ENCODE data around the gene TRAPPC10.

TRAPPC10 gene

DNA sequence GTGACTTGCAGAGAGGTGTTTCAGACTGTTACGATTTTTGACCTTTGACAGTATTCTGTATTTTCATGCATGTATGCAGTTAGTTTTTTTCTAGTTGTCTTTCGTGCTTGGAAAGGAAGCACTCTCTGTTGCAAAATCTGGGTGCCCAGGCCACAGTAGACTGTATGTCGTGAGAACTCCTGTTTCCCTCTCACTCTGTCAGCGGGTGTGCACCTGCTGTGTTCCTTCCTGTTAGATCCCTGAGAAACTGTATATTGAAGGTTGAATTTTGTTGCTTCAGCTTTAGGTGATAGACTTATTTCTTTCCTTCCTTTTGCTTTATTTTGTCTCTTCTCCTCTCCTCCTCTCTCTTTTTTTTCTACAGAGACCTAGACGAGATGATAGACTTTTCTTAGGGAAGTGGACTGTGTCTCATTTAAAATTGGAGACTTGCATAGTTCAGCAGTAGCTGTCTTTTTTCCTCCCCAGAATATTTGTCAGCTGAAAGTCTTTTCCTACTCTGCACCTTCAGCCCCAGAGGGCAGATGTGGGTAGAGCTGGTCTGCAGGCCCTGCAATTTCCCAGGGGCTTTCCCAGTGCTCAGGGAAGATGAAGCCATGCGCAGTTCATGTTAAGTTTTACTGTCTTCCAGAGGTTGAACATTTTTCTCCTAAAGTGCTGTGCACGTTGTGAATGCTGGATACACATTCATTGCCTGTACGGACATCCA is 1.4 kb downstream of the TRAPPC10 start:
- no peaks in the 10 kb centered on the region for H3K4me1 ChIP-seq (ENCODE audit: control insufficient read depth, insufficient read depth, low read length)
- no peak overlapping the region for H3K27ac ChIP-seq (ENCODE audit: low read depth, low read length)
- H3K27me3 ChIP-seq (ENCODE audit: control insufficient read depth, insufficient read depth, low read length): no peaks in the 10 kb centered on the region
- peak overlapping the region; percentile 38 for H3K9ac ChIP-seq (ENCODE audit: low read length)
- H3K36me3 ChIP-seq (ENCODE audit: control insufficient read depth, insufficient read depth, low read length): no peaks in the 10 kb centered on the region
- H3K4me3 ChIP-seq (ENCODE audit: low read length): peak overlapping the region; percentile 81

DNA sequence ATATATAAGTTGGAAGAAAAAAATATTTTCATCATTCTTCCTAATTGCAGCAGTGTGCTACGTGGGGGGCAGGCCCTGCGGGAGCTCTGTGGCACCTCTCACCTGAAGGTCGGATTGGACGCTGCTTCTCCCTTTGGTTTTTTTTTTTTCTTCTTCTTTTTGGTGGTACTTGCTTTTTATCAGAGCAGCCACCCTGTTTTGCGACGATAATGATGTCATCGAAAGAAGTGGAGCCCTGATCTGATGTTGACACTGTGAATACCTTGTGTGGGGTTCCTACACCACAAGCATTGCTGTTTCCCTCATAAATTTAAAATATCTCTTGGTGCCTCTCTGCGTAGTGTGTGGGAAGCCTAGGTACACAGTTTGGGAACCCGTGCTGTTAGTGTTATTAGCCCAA is 5.5 kb downstream of the TRAPPC10 start:
- Histone ChIP-seq H3K27ac (ENCODE audit: low read depth, low read length) (no peak overlapping the region), H3K4me3 (ENCODE audit: low read length) (no peak overlapping the region), H3K36me3 (ENCODE audit: control insufficient read depth, insufficient read depth, low read length) (no peaks in the 10 kb centered on the region), H3K27me3 (ENCODE audit: control insufficient read depth, insufficient read depth, low read length) (no peaks in the 10 kb centered on the region), H3K4me1 (ENCODE audit: control insufficient read depth, insufficient read depth, low read length) (peaks cover 4% of the 10 kb centered on the region), H3K9ac (ENCODE audit: low read length) (no peak overlapping the region)

DNA sequence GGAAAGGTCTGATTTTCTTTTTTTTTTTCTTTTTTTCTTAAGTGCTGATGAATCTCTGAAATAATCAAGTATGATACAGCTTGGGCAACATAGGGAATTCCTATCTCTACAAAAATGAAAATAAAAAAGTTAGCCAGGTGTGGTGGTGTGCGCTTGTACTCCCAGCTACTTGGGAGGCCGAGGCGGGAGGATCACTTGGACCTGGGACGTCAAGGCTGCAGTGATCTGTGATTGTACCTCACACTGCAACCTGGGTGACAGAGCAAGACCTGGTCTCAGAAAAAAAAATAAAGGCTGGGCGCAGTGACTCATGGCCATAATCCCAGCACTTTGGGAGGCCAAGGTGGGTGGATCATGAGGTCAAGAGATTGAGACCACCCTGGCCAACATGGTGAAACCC is 6.0 kb downstream of the TRAPPC10 start:
- no peak overlapping the region for H3K4me3 ChIP-seq (ENCODE audit: low read length)
- no peak overlapping the region for H3K27ac ChIP-seq (ENCODE audit: low read depth, low read length)
- peaks cover 4% of the 10 kb centered on the region for H3K4me1 ChIP-seq (ENCODE audit: control insufficient read depth, insufficient read depth, low read length)
- H3K27me3 ChIP-seq (ENCODE audit: control insufficient read depth, insufficient read depth, low read length): no peaks in the 10 kb centered on the region
- no peaks in the 10 kb centered on the region for H3K36me3 ChIP-seq (ENCODE audit: control insufficient read depth, insufficient read depth, low read length)
- H3K9ac ChIP-seq (ENCODE audit: low read length): no peak overlapping the region

DNA sequence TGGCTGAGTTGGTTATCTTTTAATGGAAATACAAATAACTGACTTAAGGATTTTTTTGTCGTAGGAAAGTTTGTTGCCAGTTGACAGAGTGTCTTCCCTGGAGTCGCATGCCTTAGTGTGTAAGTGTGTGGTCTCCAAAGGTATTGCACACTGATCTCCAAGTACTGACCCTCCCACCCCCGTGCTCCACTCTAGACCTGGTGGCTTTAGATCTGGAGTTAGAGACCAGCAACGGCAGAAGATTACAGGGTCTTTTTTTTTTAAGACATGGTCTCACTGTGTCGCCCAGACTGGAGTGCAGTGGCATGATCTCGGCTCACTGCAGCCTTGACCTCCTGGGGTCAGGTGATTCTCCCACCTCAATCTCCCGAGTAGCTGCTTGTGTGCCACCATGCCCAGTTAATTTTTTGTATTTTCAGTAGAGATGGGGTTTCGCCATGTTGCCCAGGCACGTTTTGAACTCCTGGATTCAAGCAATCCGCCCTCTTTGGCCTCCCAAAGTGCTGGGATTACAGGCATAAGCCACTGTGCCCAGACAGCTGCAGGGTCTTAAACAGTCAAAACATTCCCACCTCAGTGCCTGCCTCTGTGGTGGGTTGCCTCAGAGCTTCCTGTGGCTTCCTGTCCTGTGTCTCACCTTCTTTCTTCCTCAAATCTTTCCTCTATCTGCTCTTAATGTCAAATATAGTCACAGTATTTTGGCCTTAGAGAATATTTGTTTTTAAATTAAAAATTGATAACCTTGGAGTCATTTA is 6.9 kb downstream of the TRAPPC10 start:
- Histone ChIP-seq H3K4me1 (ENCODE audit: control insufficient read depth, insufficient read depth, low read length) (peaks cover 4% of the 10 kb centered on the region), H3K9ac (ENCODE audit: low read length) (no peak overlapping the region), H3K27ac (ENCODE audit: low read depth, low read length) (no peak overlapping the region), H3K27me3 (ENCODE audit: control insufficient read depth, insufficient read depth, low read length) (no peaks in the 10 kb centered on the region), H3K4me3 (ENCODE audit: low read length) (no peak overlapping the region), H3K36me3 (ENCODE audit: control insufficient read depth, insufficient read depth, low read length) (no peaks in the 10 kb centered on the region)

DNA sequence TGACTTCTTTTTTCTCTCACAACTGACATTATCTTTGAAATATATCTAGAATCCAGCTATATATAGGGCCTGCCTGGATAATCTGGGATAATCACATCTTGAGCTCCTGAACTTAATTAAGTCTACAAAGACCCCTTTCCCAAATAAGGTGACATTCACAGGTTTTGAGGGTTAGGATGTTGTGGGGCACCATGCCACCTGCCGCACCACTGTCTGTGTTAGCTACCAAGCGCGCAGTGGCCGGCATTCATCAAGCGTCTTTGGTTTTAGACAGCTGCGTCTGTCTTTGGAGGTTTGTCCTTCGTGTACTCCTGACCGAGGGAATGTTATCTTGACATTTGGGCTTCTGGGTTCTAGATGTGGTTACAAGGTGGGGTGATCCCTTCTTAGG is 7.5 kb downstream of the TRAPPC10 start:
- H3K9ac ChIP-seq (ENCODE audit: low read length): no peak overlapping the region
- no peak overlapping the region for H3K27ac ChIP-seq (ENCODE audit: low read depth, low read length)
- H3K4me1 ChIP-seq (ENCODE audit: control insufficient read depth, insufficient read depth, low read length): peaks cover 4% of the 10 kb centered on the region

DNA sequence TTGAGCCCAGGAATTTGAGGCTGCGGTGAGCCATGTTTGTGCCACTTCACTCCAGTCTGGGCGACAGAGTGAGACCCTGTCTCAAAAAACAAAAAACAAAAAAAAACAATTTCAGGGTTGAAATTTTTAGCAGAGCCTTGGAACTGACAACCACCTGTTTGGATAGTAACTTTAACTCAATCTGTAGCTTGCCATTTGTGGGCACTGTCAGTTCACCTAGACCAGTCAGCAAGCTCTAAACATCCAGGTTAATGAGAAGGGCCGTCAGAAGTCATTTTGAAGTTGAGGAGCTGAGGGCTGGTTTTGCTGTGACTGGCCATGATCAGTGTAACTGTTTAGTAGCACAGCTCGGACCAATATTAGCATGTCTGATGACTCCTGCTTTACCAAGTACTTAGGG is 8.4 kb downstream of the TRAPPC10 start:
- Histone ChIP-seq H3K4me1 (ENCODE audit: control insufficient read depth, insufficient read depth, low read length) (peaks cover 4% of the 10 kb centered on the region), H3K36me3 (ENCODE audit: control insufficient read depth, insufficient read depth, low read length) (no peaks in the 10 kb centered on the region), H3K9ac (ENCODE audit: low read length) (no peak overlapping the region), H3K27ac (ENCODE audit: low read depth, low read length) (no peak overlapping the region), H3K27me3 (ENCODE audit: control insufficient read depth, insufficient read depth, low read length) (no peaks in the 10 kb centered on the region), H3K4me3 (ENCODE audit: low read length) (no peak overlapping the region)

More for the DNA sequence above, 7.5 kb downstream of the TRAPPC10 start:
- H3K4me3 ChIP-seq (ENCODE audit: low read length): no peak overlapping the region
- no peaks in the 10 kb centered on the region for H3K36me3 ChIP-seq (ENCODE audit: control insufficient read depth, insufficient read depth, low read length)
- H3K27me3 ChIP-seq (ENCODE audit: control insufficient read depth, insufficient read depth, low read length): no peaks in the 10 kb centered on the region

DNA sequence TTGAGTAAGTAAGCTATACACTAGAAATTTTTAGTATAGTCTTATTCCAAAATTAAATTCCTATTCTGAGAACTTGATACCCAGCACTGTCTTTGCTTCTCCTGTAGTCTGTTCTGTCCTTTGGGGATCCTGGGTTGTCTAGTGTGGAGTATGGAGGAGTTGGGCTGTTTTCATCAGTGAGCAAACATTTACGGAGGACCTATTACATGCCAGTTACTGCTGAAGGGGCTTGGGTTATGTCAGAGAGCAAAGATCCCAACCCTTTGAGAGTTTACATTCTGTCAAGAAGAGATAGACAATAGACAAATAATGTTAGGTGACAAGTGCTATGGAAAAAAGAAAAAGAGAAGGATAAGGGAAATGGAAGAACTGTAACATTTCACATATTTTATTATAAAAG is 9.0 kb downstream of the TRAPPC10 start:
- H3K27ac ChIP-seq (ENCODE audit: low read depth, low read length): no peak overlapping the region
- H3K27me3 ChIP-seq (ENCODE audit: control insufficient read depth, insufficient read depth, low read length): no peaks in the 10 kb centered on the region
- no peak overlapping the region for H3K4me3 ChIP-seq (ENCODE audit: low read length)
- no peaks in the 10 kb centered on the region for H3K36me3 ChIP-seq (ENCODE audit: control insufficient read depth, insufficient read depth, low read length)
- peaks cover 6% of the 10 kb centered on the region for H3K4me1 ChIP-seq (ENCODE audit: control insufficient read depth, insufficient read depth, low read length)
- no peak overlapping the region for H3K9ac ChIP-seq (ENCODE audit: low read length)

DNA sequence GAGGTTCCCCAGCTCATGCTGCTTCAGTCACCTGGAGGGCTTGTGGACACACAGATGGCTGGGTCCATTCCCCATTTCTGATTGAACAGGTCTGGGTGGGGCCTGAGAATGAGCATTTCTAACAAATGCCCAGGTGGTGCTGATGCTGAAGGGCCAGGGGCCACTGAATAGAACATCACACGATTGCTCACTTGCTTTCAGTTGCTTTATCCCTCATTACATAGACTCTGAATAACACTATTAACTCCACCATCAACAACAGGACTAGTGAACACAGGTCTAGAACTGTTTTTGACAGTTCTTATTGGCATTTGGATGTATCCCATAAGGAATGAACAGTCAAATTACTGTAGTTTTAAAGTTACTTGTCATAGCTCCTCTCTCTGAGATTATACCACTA is 12.1 kb downstream of the TRAPPC10 start:
- no peak overlapping the region for H3K4me3 ChIP-seq (ENCODE audit: low read length)
- H3K27ac ChIP-seq (ENCODE audit: low read depth, low read length): no peak overlapping the region
- peaks cover 6% of the 10 kb centered on the region for H3K4me1 ChIP-seq (ENCODE audit: control insufficient read depth, insufficient read depth, low read length)
- no peaks in the 10 kb centered on the region for H3K27me3 ChIP-seq (ENCODE audit: control insufficient read depth, insufficient read depth, low read length)
- no peaks in the 10 kb centered on the region for H3K36me3 ChIP-seq (ENCODE audit: control insufficient read depth, insufficient read depth, low read length)
- no peak overlapping the region for H3K9ac ChIP-seq (ENCODE audit: low read length)

DNA sequence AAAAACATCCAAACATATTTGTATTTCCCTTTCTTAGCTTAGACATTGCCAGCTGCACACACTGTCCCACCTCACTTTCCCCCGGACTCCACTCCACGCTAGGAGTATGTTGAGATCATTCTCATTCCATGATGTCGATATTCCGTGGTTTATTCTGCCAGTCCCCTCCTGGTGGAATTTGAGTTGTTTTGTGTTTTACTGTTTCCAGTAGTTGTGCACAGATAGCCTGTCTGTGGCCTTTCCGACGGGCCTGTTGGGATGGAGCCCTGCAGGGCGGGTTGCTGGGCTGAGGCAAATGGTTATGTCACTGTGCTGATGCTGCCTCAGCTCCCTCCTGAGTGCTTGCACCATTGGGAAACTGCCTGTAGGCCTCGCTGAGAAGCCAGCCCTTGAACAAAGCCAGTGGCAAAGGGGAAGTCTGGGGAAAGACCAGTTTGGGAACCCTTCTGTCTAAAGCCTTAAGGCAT is 12.8 kb downstream of the TRAPPC10 start:
- no peaks in the 10 kb centered on the region for H3K27me3 ChIP-seq (ENCODE audit: control insufficient read depth, insufficient read depth, low read length)
- no peak overlapping the region for H3K4me3 ChIP-seq (ENCODE audit: low read length)
- no peaks in the 10 kb centered on the region for H3K36me3 ChIP-seq (ENCODE audit: control insufficient read depth, insufficient read depth, low read length)
- H3K4me1 ChIP-seq (ENCODE audit: control insufficient read depth, insufficient read depth, low read length): peaks cover 6% of the 10 kb centered on the region
- H3K27ac ChIP-seq (ENCODE audit: low read depth, low read length): peak overlapping the region; percentile 44
- no peak overlapping the region for H3K9ac ChIP-seq (ENCODE audit: low read length)

DNA sequence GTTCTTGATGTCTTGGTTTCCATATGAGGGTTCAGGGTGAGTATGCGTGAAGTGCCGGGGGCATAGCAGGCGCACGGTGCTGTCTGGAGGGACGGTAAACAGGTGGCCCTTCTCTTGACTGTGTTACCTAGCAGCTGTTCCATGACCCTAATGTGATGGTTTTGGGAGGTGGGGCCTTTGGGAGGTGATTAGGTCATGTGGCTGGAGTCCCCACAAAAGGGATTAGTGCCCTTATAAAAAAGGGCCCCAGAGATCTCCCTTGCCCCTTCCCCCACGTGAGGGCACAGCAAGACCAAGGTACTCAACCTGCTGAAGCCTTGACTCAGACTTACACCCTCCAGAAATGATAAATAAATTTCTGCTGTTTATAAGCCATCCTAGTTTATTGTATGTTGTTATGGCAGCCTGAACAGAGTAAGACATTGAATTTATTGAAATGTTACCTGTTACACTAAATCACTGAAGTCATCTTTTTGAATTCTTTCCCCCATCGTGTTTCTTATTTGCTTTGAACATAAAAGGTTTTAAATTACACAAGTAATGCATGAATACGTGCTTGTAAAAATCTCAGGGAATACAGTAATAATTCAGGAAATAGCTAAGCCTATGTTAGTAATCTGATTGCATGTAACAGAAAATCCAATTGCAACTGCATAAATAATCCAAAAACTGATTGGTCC is 15.6 kb downstream of the TRAPPC10 start:
- no peak overlapping the region for H3K9ac ChIP-seq (ENCODE audit: low read length)
- peaks cover 1% of the 10 kb centered on the region for H3K36me3 ChIP-seq (ENCODE audit: control insufficient read depth, insufficient read depth, low read length)
- H3K4me3 ChIP-seq (ENCODE audit: low read length): no peak overlapping the region
- no peaks in the 10 kb centered on the region for H3K27me3 ChIP-seq (ENCODE audit: control insufficient read depth, insufficient read depth, low read length)
- peaks cover 2% of the 10 kb centered on the region for H3K4me1 ChIP-seq (ENCODE audit: control insufficient read depth, insufficient read depth, low read length)
- no peak overlapping the region for H3K27ac ChIP-seq (ENCODE audit: low read depth, low read length)

DNA sequence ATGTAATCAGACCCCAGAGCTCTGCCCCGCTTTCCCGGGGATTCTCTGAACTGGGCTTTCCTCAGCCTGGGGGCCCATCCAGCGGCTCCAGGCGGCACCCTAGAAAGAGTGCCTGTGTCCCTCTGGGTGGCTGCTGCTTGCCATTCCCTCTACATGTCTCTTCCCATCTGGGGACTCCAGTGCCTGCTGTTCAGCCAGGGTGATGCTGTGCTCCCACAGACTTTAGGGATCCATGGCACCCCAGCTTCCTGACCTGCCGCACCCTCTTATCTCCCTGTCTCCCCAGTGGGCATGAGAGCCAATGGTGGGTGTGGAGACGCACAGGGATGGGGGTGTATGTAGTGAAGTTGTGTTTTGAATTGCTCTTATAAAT is 16.2 kb downstream of the TRAPPC10 start:
- H3K27ac ChIP-seq (ENCODE audit: low read depth, low read length): no peak overlapping the region
- peaks cover 7% of the 10 kb centered on the region for H3K36me3 ChIP-seq (ENCODE audit: control insufficient read depth, insufficient read depth, low read length)
- H3K4me1 ChIP-seq (ENCODE audit: control insufficient read depth, insufficient read depth, low read length): peaks cover 2% of the 10 kb centered on the region
- no peak overlapping the region for H3K4me3 ChIP-seq (ENCODE audit: low read length)
- no peaks in the 10 kb centered on the region for H3K27me3 ChIP-seq (ENCODE audit: control insufficient read depth, insufficient read depth, low read length)
- H3K9ac ChIP-seq (ENCODE audit: low read length): no peak overlapping the region

DNA sequence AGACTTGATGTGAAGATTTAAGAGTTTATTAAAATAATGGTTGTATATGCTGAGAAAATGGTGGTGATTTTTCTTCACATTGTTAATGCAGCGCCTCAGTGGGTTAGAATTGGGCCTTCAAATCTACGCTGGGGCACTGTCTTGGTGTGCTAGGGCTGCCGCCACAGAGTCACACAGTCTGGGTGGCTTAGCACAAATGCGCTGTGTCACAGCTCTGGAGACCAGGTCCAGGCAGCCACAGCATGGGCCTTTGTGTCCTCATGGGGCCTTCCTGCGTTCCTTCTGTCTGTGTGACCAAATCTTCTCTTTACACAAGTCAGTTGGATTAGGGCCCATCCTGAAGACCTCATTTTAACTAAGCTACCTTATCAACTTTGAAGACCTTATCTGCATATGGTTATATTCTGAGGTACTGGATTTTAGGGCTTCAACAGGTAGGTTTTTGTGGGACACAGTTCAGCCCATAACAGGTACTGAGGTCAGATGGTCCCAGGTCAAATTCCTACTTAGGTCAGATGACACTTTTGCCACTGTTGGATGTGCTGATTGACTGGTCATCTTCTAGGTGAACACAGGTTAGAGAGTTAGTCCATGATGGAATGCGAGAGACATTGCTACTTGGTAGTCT is 17.5 kb downstream of the TRAPPC10 start:
- Histone ChIP-seq H3K4me3 (ENCODE audit: low read length) (no peak overlapping the region), H3K27ac (ENCODE audit: low read depth, low read length) (no peak overlapping the region), H3K4me1 (ENCODE audit: control insufficient read depth, insufficient read depth, low read length) (peaks cover 2% of the 10 kb centered on the region), H3K27me3 (ENCODE audit: control insufficient read depth, insufficient read depth, low read length) (no peaks in the 10 kb centered on the region), H3K9ac (ENCODE audit: low read length) (no peak overlapping the region), H3K36me3 (ENCODE audit: control insufficient read depth, insufficient read depth, low read length) (peaks cover 11% of the 10 kb centered on the region)
